ENCODE measurements around the gene ST7.
"Not testable (repeated sequence)": the region's sequence is repeated elsewhere in the genome, so short reads cannot be mapped to it uniquely, and the experiment has no call there.

The ST7 gene

GRCh38 chr7:117118579-117119180 is 165.4 kb downstream of the ST7 start:
- no peak for ATAC-seq
- no peak for TF ChIP-seq ZNF565 (CRISPR knock-in tag; conservative IDR thresholded peaks at IDR 0.05; ENCODE audit: low read depth)
- no peak for TF ChIP-seq PATZ1 (CRISPR knock-in tag; IDR thresholded peaks at IDR 0.05; ENCODE audit: borderline replicate concordance)
- TF ChIP-seq CSDC2 (CRISPR knock-in tag; IDR thresholded peaks at IDR 0.05) = no peak
- TF ChIP-seq SNAI2 (CRISPR knock-in tag; IDR thresholded peaks at IDR 0.05) = no peak
- TF ChIP-seq ARNTL (CRISPR knock-in tag; IDR thresholded peaks at IDR 0.05; ENCODE audit: borderline replicate concordance, low read depth) = no peak
- no peak for TF ChIP-seq TOX (CRISPR knock-in tag; IDR thresholded peaks at IDR 0.05; ENCODE audit: borderline replicate concordance)
- no peak for TF ChIP-seq ZFP3 (CRISPR knock-in tag; IDR thresholded peaks at IDR 0.05)
- TF ChIP-seq ZC3H10 (CRISPR knock-in tag; IDR thresholded peaks at IDR 0.05) = no peak
- no peak for TF ChIP-seq ISL1 (CRISPR knock-in tag; IDR thresholded peaks at IDR 0.05)
- no peak for TF ChIP-seq ZFP30 (CRISPR knock-in tag; IDR thresholded peaks at IDR 0.05)
- no peak for TF ChIP-seq OSR1 (CRISPR knock-in tag; IDR thresholded peaks at IDR 0.05)
- TF ChIP-seq GLIS3 (CRISPR knock-in tag; IDR thresholded peaks at IDR 0.05) = no peak
- TF ChIP-seq CREB5 (CRISPR knock-in tag; IDR thresholded peaks at IDR 0.05; ENCODE audit: low read depth) = no peak
- TF ChIP-seq RARB (CRISPR knock-in tag; IDR thresholded peaks at IDR 0.05) = no peak
- no peak for TF ChIP-seq ZNF8 (CRISPR knock-in tag; IDR thresholded peaks at IDR 0.05)
- TF ChIP-seq ESRRG (CRISPR knock-in tag; IDR thresholded peaks at IDR 0.05) = no peak
- no peak for TF ChIP-seq TSHZ2 (CRISPR knock-in tag; IDR thresholded peaks at IDR 0.05)
- TF ChIP-seq BACH2 (CRISPR knock-in tag; IDR thresholded peaks at IDR 0.05; ENCODE audit: borderline replicate concordance) = no peak
- no peak for TF ChIP-seq ZNF70 (CRISPR knock-in tag; IDR thresholded peaks at IDR 0.05)

- peak; percentile 73 for ATAC-seq
- TF ChIP-seq OSR1 (CRISPR knock-in tag; IDR thresholded peaks at IDR 0.05) (no peak), BACH2 (CRISPR knock-in tag; IDR thresholded peaks at IDR 0.05; ENCODE audit: borderline replicate concordance) (no peak), CSDC2 (CRISPR knock-in tag; IDR thresholded peaks at IDR 0.05) (no peak), ZNF70 (CRISPR knock-in tag; IDR thresholded peaks at IDR 0.05) (no peak), ZC3H10 (CRISPR knock-in tag; IDR thresholded peaks at IDR 0.05) (no peak), ZNF565 (CRISPR knock-in tag; conservative IDR thresholded peaks at IDR 0.05; ENCODE audit: low read depth) (no peak), TSHZ2 (CRISPR knock-in tag; IDR thresholded peaks at IDR 0.05) (no peak), RARB (CRISPR knock-in tag; IDR thresholded peaks at IDR 0.05) (no peak), POU6F1 (CRISPR knock-in tag; IDR thresholded peaks at IDR 0.05; ENCODE audit: borderline replicate concordance, low read depth) (no peak), TCF4 (CRISPR knock-in tag; IDR thresholded peaks at IDR 0.05; ENCODE audit: borderline replicate concordance) (no peak), CSRNP3 (CRISPR knock-in tag; IDR thresholded peaks at IDR 0.05) (no peak), PATZ1 (CRISPR knock-in tag; IDR thresholded peaks at IDR 0.05; ENCODE audit: borderline replicate concordance) (no peak)
Measured at GRCh38 chr7:117119192-117119924, 166.1 kb downstream of the ST7 start.

GRCh38 chr7:117120321-117120720 is 167.0 kb downstream of the ST7 start:
- not testable (repeated sequence) for ATAC-seq

All from SK-N-SH treated with all-trans-retinoic acid at 6 μM for 48 hours (cell line).